Fibroblast of skin of left biceps (primary cell): ENCODE results near the gene PTGDR2.

Source experiments
- DNase-seq, 2 experiments: peaks; one replicate each; pipeline ENCODE4 v3.0.0-alpha.2; 2013; ENCODE audit warnings: low read depth in 2 of 2

Gene PTGDR2

DNA sequence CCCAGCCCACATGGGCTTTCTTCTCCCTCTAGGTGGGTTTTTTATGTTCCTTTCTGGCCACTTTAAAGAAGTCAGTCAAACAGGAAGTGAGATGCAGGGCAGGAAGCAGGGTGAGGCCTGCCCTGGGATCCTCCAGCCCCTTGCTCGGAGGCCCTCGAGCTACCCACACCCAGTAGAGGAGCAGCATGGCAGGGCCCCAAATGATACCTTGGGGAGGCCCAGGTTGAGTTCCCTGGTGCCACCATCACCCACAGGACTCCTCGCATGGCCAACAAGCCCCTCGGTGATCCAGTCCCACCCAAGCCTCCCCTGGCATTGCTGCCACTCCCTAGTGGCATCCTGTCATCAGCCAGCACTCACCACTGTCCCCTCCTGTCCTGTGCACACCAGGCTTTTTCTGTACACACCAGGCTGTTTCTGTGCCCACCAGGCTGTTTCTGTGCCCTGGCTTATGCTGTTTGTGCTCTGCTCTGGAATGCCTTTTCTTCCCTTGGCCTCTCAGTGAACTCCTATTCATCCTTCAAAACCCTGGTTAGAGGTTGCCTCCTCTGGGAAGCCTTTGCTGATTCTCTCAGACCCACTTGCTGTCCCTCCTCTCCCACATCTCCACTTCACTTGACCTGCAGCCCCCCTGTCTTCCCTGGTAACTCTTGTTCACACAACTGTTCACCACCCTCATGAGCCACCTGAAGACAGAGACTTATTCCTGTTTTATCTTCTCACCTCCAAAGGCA, 3.1 kb upstream of the PTGDR2 start:
- no peak for DNase-seq

- no peak for DNase-seq
Measured at GRCh38 chr11:60858236-60858635, 2.5 kb upstream of the PTGDR2 start.

- DNase-seq = no peak
Measured at GRCh38 chr11:60857378-60858232, 1.9 kb upstream of the PTGDR2 start.

- DNase-seq = no peak
Measured at GRCh38 chr11:60854847-60855725, 664 bp downstream of the PTGDR2 start.

DNA sequence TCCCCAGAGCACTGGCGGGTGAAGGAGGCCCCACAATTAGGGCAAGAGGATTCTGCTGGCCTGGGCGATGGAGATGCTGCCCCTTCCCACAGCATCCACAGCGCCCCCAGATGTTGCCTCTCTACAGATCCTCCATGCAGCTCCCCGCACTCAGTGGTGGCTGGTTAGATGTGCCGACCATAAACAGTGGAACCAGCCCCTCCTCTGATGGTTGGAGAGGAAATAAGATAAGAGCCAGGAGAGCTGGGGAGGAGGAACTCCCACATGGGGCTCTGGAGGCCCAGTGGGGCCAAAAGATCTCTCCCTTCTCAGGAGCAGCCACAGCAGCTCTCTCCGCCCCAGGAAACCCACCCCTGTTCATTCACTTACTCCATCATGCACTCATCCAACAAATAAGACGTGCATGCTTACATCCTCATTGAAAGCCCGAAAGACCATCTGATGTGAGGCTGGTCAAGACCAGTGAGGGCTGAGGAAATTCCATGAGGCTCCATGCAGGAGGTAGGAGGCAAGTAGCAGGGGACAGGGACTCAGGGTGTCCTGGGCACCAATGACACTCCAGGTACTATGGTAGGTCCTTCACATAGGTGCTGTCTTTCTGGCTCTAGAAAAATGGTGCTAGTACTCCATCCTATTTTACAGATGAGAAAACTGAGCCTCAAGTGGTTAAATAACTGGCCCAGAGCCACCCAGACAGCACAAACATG, 1.5 kb downstream of the PTGDR2 start:
- DNase-seq = no peak

DNA sequence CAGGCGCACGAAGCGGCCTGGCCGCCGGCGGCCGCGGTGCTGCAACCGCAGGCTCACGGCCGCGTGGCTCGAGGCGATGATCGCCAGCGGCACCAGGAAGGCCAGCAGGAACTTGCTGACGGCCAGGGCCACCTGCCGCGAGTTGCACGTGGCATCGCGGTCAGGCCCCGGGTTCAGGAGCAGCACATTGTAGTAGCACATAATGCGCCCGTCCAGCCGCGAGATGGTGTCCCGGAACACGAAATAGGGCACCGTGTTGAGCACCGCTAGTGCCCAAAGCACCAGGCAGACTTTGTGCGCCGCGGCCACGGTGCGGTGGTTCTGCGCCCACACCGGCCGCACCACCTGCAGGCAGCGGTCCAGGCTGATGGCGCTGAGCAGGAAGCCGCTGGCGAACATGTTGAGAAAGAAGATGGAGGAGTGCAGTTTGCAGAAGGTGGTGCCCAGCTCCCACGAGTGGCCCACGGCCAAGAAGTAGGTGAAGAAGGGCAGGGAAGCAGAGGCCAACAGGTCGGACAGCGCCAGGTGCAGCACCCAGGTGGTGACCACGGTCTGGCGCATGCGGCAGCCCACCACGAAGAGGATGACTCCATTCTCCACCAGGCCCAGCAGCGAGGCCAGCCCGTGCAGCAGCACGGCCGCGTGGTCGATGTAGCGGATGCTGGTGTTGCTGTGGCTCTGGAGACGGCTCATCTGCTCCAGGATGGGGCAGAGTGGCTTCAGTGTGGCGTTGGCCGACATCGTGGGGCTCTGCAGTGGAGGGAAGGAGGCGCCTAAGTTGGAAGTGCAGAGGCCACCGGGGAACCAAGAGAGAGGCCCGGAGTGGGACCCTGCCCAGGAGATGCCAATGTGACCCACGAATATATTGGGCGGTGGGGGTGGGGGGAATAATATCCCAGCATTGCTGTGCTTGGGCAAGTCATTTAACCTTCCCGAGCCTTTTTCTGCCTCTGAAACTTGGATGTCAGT, 2.5 kb downstream of the PTGDR2 start:
- DNase-seq = no peak

DNA sequence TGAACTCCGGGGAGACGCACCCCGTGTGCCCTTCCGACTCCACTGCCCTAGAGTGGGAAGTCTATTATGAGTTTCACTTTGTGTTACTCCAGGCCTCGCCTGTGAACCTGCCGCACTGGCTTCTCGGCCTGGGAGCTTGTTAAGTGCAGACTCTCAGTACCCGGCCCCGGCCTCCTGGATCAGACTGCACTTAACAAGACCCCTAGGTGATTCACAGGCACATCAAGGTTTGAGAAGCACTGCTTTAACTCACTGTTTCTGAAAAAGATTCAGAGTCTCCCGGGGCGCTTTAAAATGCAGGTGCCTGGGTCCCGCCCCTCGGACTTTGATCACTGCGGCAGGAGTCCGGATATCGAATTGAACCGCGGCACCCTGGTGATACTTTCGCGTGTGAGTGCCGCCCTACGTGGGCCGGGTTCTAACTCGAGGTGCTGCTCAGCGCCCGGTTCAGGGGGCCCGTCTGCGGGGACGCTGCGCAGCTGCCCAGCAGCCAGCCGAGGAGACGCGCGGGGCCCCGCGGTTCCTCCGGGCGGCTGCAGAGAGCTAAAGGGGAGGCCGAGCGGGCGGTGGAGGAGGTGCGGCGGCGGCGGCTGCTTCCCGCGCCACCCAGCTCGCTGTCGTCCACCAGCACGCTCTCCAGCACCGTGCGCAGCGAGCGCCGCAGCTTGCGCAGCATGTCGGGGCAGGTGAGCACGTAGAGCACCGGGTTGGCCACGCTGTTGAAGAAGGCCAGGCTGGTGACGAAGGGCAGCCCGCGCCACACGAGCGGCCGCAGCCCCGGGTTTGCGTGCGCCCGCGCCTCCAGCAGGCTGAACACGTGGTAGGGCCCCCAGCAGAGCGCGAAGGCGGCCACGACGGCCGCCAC, 3.4 kb downstream of the PTGDR2 start:
- no peak for DNase-seq

DNA sequence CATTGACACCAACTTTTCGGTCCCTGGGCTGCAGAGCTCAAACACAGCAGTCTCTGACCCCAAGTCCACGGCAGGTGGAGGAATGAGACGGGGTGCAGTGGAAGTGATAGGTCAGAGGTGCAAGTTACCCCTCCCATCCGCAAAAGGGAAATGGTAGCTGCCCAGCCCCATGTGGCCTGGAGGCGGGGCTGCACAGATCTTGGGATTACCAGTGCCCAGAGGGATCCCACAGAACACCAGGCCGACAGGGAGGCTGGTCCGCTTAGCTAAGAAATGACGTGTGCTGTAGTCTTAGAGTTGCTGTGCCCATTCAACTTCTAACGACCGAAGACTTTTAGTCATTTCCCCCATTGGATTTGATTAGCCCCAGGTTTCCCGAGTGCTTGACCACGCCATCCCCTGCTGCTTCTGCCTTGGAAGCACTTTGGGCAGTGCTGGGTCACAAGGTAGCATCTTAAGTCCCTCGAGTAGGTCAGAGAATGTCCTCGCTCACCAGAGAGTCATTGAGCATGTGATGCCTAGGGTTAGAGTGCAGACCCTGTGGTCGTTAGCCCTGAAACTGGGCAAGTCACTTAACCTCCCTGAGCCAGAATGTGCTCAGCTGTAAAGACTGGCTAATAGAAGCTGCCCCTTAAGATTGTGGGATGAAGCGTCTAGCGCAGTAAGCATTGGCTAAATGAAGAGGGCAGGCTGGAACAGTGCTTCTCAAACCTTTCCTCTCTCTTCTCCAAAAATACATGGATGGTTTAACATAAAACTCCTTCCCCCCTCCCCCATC, 4.2 kb downstream of the PTGDR2 start:
- DNase-seq = no peak

- no peak for DNase-seq
Measured at GRCh38 chr11:60849641-60850520, 5.9 kb downstream of the PTGDR2 start.

DNA sequence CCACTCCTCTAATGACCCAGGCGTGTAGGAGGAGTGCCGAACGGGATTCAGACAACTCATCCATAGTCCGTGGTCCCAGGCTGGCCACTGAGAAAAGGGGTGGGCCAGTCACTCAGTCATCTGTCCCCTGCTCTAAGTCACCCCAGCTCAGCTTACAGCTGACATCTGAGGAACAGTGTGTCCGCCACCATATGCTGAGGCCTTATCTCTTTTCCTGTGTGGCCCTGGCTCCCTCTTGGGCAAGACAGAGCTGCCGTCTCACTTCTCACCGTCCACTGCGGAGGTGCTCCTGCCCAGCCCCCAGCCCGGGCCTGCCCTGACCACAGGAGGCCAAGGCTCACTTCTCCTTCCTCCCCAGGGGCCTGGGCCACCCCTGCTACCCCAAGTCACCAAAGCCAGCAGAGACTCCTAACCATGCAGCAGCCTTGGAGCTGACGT, 7.0 kb downstream of the PTGDR2 start:
- DNase-seq = no peak

GRCh38 chr11:60847896-60848295, 7.9 kb downstream of the PTGDR2 start:
- DNase-seq = no peak

DNA sequence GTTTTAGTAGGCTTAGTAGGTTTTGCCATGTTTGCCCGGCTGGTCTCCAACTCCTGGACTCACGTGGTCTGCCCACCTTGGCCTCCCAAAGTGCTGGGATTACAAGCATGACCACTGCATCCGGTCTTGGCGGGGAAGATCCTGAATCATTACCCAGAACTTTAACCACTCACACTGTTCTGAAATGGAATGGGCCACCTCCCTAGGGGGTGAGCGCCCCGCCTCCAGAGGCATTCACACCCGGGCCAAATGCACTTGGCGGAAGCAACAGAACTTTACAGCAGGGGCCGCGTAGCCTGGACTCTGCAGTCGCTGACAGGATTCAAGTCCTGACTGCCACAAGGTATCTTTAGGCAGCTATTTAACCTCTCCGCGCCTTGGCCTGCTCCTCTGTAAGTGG, 8.5 kb downstream of the PTGDR2 start:
- DNase-seq = no peak

- no peak for DNase-seq
Measured at GRCh38 chr11:60845338-60845737, 10.4 kb downstream of the PTGDR2 start.

DNA sequence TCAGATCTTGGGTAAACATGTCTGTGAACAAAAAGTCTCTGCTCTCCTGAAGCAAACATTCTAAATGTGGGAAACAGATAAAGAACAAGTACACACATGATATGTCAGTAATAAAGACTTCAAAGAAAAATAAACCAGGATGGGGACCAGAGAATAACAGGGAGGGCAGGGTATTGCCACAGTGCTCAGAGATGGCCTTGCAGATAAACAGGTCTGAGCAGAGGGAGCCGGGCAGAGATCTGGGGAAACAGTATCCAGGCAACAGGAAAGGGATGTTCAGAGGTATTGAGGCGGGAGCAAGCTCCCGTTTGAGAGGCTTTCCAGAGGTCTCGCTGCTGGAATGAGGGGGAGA, 10.9 kb downstream of the PTGDR2 start:
- no peak for DNase-seq

DNA sequence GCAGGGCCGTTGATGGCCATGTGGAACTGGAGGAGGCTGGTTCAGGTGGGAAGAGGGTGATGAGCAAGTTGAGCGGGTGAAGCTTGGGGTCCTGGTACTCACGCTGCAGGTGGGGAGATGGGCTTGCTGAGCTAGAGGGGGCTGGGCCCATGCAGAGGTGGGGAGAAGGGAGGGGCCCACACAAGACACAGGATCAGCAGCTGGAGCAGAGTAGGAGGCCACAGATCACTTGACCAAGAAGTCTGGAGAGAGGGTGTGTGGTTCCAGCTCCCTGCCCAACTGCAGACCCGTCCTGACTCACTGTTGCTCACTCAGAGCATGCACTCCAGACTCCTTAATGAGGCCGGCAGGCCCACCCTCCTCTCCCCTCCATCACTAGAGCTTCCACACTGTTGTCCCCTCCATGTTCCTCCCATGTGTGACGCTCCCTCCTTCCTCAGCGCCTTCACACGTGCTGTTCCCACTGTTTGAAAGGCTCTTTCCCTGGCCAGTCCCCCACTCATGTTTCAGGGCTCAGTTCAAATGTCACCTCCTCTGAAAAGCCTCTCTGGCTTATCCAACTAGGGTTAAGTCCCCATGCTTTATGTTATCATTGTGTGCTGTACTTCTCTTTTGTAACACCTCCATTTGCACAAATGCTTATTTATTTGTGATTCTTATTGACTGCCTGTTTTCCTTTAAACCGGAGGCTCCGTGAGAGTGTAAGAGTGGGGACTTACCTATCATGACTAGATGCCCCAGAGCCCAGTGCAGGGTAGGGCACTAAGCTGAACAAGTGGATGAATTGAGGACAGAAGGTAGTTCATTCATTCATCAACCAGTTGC, 11.5 kb downstream of the PTGDR2 start:
- DNase-seq = no peak

- no peak for DNase-seq
Measured at GRCh38 chr11:60842668-60843600, 12.8 kb downstream of the PTGDR2 start.
